A375 (cell line): ENCODE measurements around the gene TANC2. TPM values are rescaled to one million over a fixed set of nuclear protein-coding genes. Genes with fewer than 3 reads are reported as not detected.

Experiments
- small RNA-seq: library from RNA; depleted of rRNA; stranded (forward); fragments of <200 nt; gene quantifications from one replicate; pipeline ENCODE3, GENCODE V24; 2014
- total RNA-seq: library from RNA; depleted of rRNA; stranded (reverse); fragments of >200 nt; shearing (Covaris generic); gene quantifications from 2 replicates; pipeline ENCODE4 v1.2.3, GENCODE V29; 2014; rRNA removed

TANC2 gene
- 43.8 and 47.0 TPM in 2 replicates for total RNA-seq

GRCh38 chr17:62965686-62966425, at the start of gene TANC2:
TANC2 (plus strand) TSS chr17:62966235; CDS start chr17:63009560, 43,325 bp downstream.

Small RNA genes within 50 kb of the gene (small RNA-seq; reads per million reads assigned to genes)
- gene MIR633 = not detected

Other genes starting within 250 kb of the TANC2 start
- 0.19 and 0.24 TPM in 2 replicates for gene MARCHF10, start 157.9 kb upstream of the TANC2 start, total RNA-seq